Panc1 (cell line): ENCODE results near the gene JAZF1. TPM values are rescaled to one million over a fixed set of nuclear protein-coding genes. Genes with fewer than 3 reads are reported as not detected.

Source experiments
- ATAC-seq: fragments of 200-7000 bp; cut with Tn5 transposase; 2 replicates; pipeline ENCODE4 v1.9.1; 2020; ENCODE audit warnings: mild to moderate bottlenecking, moderate library complexity
- BruUV-seq: library from RNA; stranded (reverse); fragments of 400-500 nt; replicated peaks from 2 replicates; lab custom pipeline; 2021; lab: Mats Ljungman, UMichigan
- CTCF ChIA-PET: fragments of 300-600 bp; sonication (Branson Sonifier 250); formaldehyde crosslinking; loops from one replicate; lab custom pipeline; 2022; ENCODE audit warnings: antibody characterized with exemption; lab: Charles Lee
- POLR2A ChIA-PET: fragments of 300-600 bp; sonication (Branson Sonifier 250); formaldehyde crosslinking; loops from one replicate; lab custom pipeline; 2022; ENCODE audit warnings: antibody characterized with exemption; lab: Charles Lee
- DNase-seq: peaks from one replicate; pipeline ENCODE4 v3.0.0-alpha.2; 2010; ENCODE audit warnings: low read depth, low spot score
- H3K27ac ChIP-seq: 2 replicates; pipeline ENCODE4 v1.5.1; 2011; ENCODE audit warnings: mild to moderate bottlenecking, low read length, inconsistent platforms
- H3K27me3 ChIP-seq: fragments of 200-500 bp; sonication (Bioruptor generic); 2 replicates; pipeline ENCODE4 v1.6.0; 2014; ENCODE audit warnings: low read length, inconsistent platforms; ENCODE audit not compliant: control insufficient read depth, insufficient read depth
- H3K36me3 ChIP-seq: fragments of 200-500 bp; sonication (Bioruptor generic); 2 replicates; pipeline ENCODE4 v1.5.1; 2014; ENCODE audit warnings: inconsistent platforms, mild to moderate bottlenecking, low read length, moderate library complexity; ENCODE audit not compliant: control insufficient read depth, insufficient read depth
- H3K4me1 ChIP-seq: 2 replicates; pipeline ENCODE4 v1.5.1; 2011; ENCODE audit warnings: inconsistent platforms, mild to moderate bottlenecking, low read length, moderate library complexity; ENCODE audit not compliant: control insufficient read depth, insufficient read depth
- H3K4me3 ChIP-seq, 2 experiments: 2 replicates each; pipeline ENCODE4 v1.5.1; 2011 to 2012; ENCODE audit warnings: low read depth in 2 of 2, low read length in 2 of 2, mild to moderate bottlenecking in 2 of 2, inconsistent platforms in 1 of 2, moderate library complexity in 1 of 2
- H3K9me3 ChIP-seq: fragments of 200-500 bp; sonication (Bioruptor generic); 2 replicates; pipeline ENCODE4 v1.5.1; 2014; ENCODE audit warnings: low read depth, mild to moderate bottlenecking, inconsistent platforms, low read length, moderate library complexity; ENCODE audit not compliant: control insufficient read depth, insufficient read depth
- CTCF ChIP-seq: fragments of 450-650 bp; IDR thresholded peaks from 2 replicates; pipeline ENCODE4 v1.5.1; 2017; ENCODE audit warnings: mild to moderate bottlenecking
- POLR2AphosphoS5 ChIP-seq: IDR thresholded peaks from 2 replicates; pipeline ENCODE4 v1.6.1; 2012; ENCODE audit warnings: mild to moderate bottlenecking, low read depth, low read length, moderate library complexity
- REST ChIP-seq, 2 experiments: IDR thresholded peaks; 2 replicates each; pipeline ENCODE4 v1.6.1; 2011 to 2012; ENCODE audit warnings: low read depth in 2 of 2, control low read depth in 1 of 2, low read length in 1 of 2, mild to moderate bottlenecking in 1 of 2, moderate library complexity in 1 of 2; ENCODE audit not compliant: insufficient read depth in 1 of 2
- SIN3A ChIP-seq: IDR thresholded peaks from 2 replicates; pipeline ENCODE4 v1.6.1; 2012; ENCODE audit warnings: low read depth, mild to moderate bottlenecking, low read length, moderate library complexity, borderline replicate concordance; ENCODE audit not compliant: insufficient read depth
- TCF7L2 ChIP-seq: IDR thresholded peaks from 2 replicates; pipeline ENCODE4 v1.6.1; 2011; ENCODE audit warnings: mild to moderate bottlenecking, low read depth, low read length, inconsistent platforms
- in situ Hi-C: cut with HindIII; loops from 2 replicates; pipeline ENCODE4 v1.10.0; 2016; ENCODE audit warnings: low sequenced_read_pairs, low pct_unique_long_range_greater_than_20kb
- intact Hi-C: fragments of 100-400 bp; cut with micrococcal nuclease; formaldehyde crosslinking; loops from one replicate; pipeline ENCODE4 v1.10.0; 2022; ENCODE audit not compliant: unreplicated experiment
- total RNA-seq: library from RNA; stranded (reverse); gene quantifications from one replicate; pipeline ENCODE4 v1.2.1, GENCODE V29; 2021; ENCODE audit not compliant: unreplicated experiment

The JAZF1 gene
- total RNA-seq, 1 experiment from 2014 or later = 8.8 TPM

- no peak for ATAC-seq
- no peak overlapping the region for H3K4me3 ChIP-seq
- H3K36me3 ChIP-seq = no peaks in the 10 kb centered on the region
- no peaks in the 10 kb centered on the region for H3K9me3 ChIP-seq
- BruUV-seq = no TSS peak
- intact Hi-C loops = no loop called here
- H3K27ac ChIP-seq = no peak overlapping the region
- peaks cover 28% of the 10 kb centered on the region for H3K4me1 ChIP-seq
- POLR2A ChIA-PET = interaction anchor here (0.7 kb wide), 1 partner anchor 82 kb away, joined by 3 read pairs; no protein-coding TSS in a partner anchor
- in situ Hi-C loops = no loop called here
- CTCF ChIA-PET = no interaction called here
- no peak for DNase-seq
- no peaks in the 10 kb centered on the region for H3K27me3 ChIP-seq
- no peak for TF ChIP-seq TCF7L2
- TF ChIP-seq REST (IDR thresholded peaks at IDR 0.05; ENCODE audit: insufficient read depth in 1 of 2, low read depth in 2 of 2, low read length in 1 of 2) = no peak
- TF ChIP-seq CTCF = no peak
- TF ChIP-seq SIN3A = no peak
- TF ChIP-seq POLR2AphosphoS5 = no peak
Measured at GRCh38 chr7:27991006-27991528, 189.5 kb downstream of the JAZF1 start.

- H3K27ac ChIP-seq = no peak overlapping the region
- POLR2A ChIA-PET = no interaction called here
- no peaks in the 10 kb centered on the region for H3K36me3 ChIP-seq
- H3K27me3 ChIP-seq = no peaks in the 10 kb centered on the region
- no TSS peak for BruUV-seq
- no peak for DNase-seq
- intact Hi-C loops (no loop called here), in situ Hi-C loops (no loop called here)
- CTCF ChIA-PET = no interaction called here
- TF ChIP-seq CTCF (no peak), POLR2AphosphoS5 (no peak), TCF7L2 (no peak), SIN3A (no peak), REST (IDR thresholded peaks at IDR 0.05; ENCODE audit: insufficient read depth in 1 of 2, low read depth in 2 of 2, low read length in 1 of 2) (no peak)
- no peak for ATAC-seq
- no peaks in the 10 kb centered on the region for H3K9me3 ChIP-seq
- H3K4me3 ChIP-seq = no peak overlapping the region
- H3K4me1 ChIP-seq = no peaks in the 10 kb centered on the region
Measured at GRCh38 chr7:27976531-27976930, 204.1 kb downstream of the JAZF1 start.
